ENCODE measurements around the gene ABCG8. TPM values are rescaled to one million over a fixed set of nuclear protein-coding genes. Genes with fewer than 3 reads are reported as not detected.

Gene ABCG8
- total RNA-seq, 1 donor from 2014 or later, result not detected

DNA sequence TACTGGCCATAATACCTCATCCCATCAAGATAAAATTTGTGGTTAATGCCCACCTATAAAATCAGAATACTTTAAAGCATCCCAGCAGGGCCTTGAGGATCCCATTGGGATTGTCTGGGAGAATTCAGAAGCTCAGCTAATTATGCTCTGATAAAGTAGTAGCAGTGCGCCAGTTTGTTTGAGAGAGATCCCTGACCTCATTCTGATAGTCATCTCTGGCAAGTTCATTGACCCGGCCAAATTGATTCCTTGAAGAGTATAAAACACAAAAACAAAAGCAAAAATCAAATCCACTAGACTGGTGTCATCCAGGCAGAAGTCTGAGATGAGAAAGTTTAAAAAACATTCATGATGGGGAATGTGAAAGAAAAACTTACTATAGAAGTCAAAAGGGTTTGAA, 14.3 kb upstream of the ABCG8 start:
- DNase-seq (no peak), ATAC-seq (ENCODE audit: low read depth) (no peak)
- POLR2A ChIA-PET, result no interaction called here
- Mint-ChIP-seq H3K4me3 (no peak overlapping the region), H3K36me3 (ENCODE audit: low read depth) (no peaks in the 10 kb centered on the region), H3K9me3 (no peaks in the 10 kb centered on the region), H3K4me1 (no peaks in the 10 kb centered on the region), H3K27me3 (peaks cover 33% of the 10 kb centered on the region), H3K27ac (no peak overlapping the region)
- TF ChIP-seq, protein P1, sequence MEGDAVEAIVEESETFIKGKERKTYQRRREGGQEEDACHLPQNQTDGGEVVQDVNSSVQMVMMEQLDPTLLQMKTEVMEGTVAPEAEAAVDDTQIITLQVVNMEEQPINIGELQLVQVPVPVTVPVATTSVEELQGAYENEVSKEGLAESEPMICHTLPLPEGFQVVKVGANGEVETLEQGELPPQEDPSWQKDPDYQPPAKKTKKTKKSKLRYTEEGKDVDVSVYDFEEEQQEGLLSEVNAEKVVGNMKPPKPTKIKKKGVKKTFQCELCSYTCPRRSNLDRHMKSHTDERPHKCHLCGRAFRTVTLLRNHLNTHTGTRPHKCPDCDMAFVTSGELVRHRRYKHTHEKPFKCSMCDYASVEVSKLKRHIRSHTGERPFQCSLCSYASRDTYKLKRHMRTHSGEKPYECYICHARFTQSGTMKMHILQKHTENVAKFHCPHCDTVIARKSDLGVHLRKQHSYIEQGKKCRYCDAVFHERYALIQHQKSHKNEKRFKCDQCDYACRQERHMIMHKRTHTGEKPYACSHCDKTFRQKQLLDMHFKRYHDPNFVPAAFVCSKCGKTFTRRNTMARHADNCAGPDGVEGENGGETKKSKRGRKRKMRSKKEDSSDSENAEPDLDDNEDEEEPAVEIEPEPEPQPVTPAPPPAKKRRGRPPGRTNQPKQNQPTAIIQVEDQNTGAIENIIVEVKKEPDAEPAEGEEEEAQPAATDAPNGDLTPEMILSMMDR (IDR thresholded peaks at IDR 0.05), result no peak
- intact Hi-C loops (cut with micrococcal nuclease), result no loop called here
- CTCF ChIA-PET, result no interaction called here

DNA sequence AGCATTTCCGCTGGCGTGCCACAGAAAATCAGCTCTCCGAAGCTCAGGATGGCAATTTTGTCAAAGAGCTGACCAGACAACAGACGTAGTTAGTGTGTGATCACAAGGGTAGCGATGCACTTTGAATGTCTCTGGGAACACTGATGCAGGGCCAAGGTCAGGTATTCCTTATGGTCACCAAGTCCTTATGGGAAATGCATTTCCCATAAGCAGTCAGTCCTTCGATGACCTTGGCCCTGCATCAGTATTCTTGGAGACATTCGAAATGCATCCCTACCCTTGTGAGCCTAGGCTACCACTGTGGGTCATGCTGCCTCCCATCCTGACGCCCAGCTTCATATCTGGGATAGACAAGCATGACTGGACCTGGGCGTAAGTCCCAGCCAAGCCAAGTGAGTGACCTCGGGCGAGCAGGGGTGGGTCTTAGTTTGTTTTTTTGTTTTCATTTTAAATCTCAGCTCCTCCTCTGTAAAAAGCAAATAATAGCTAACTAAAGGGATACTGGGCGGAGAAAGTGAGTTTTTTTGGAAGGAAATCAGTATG, 13.7 kb upstream of the ABCG8 start:
- Mint-ChIP-seq H3K36me3 (ENCODE audit: low read depth) (no peaks in the 10 kb centered on the region), H3K4me3 (no peak overlapping the region), H3K27me3 (peaks cover 36% of the 10 kb centered on the region), H3K4me1 (no peaks in the 10 kb centered on the region), H3K27ac (no peak overlapping the region), H3K9me3 (no peaks in the 10 kb centered on the region)
- POLR2A ChIA-PET, result no interaction called here
- ATAC-seq (ENCODE audit: low read depth) (no peak), DNase-seq (no peak)
- CTCF ChIA-PET, result no interaction called here
- TF ChIP-seq, protein P1 (IDR thresholded peaks at IDR 0.05), result no peak
- intact Hi-C loops (cut with micrococcal nuclease), result no loop called here

DNA sequence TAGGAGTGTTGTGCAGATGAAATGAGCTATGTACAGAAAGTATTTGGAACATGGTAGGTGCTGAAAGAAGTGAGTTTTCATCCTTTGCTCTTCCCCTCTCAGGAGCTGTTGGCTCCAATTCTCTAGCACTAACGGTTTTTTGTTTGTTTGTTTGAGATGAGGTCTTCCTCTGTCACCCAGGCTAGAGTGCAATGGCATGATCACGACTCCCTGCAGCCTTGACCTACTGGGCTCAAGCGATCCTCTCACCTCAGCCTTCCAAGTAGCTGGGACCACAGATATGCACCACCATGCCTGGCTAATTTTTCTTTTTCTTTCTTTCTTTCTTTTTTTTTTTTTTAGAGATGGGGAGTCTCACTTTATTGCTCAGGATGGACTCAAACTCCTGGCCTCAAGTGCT, 12.9 kb upstream of the ABCG8 start:
- ATAC-seq (ENCODE audit: low read depth), result no peak
- no peak for DNase-seq
- ChIA-PET POLR2A (no interaction called here), CTCF (no interaction called here)
- Mint-ChIP-seq H3K27ac (no peak overlapping the region), H3K4me1 (no peaks in the 10 kb centered on the region), H3K36me3 (ENCODE audit: low read depth) (no peaks in the 10 kb centered on the region), H3K27me3 (peaks cover 41% of the 10 kb centered on the region), H3K9me3 (no peaks in the 10 kb centered on the region), H3K4me3 (no peak overlapping the region)
- intact Hi-C loops (cut with micrococcal nuclease), result no loop called here
- TF ChIP-seq, protein P1 (IDR thresholded peaks at IDR 0.05), result no peak

DNA sequence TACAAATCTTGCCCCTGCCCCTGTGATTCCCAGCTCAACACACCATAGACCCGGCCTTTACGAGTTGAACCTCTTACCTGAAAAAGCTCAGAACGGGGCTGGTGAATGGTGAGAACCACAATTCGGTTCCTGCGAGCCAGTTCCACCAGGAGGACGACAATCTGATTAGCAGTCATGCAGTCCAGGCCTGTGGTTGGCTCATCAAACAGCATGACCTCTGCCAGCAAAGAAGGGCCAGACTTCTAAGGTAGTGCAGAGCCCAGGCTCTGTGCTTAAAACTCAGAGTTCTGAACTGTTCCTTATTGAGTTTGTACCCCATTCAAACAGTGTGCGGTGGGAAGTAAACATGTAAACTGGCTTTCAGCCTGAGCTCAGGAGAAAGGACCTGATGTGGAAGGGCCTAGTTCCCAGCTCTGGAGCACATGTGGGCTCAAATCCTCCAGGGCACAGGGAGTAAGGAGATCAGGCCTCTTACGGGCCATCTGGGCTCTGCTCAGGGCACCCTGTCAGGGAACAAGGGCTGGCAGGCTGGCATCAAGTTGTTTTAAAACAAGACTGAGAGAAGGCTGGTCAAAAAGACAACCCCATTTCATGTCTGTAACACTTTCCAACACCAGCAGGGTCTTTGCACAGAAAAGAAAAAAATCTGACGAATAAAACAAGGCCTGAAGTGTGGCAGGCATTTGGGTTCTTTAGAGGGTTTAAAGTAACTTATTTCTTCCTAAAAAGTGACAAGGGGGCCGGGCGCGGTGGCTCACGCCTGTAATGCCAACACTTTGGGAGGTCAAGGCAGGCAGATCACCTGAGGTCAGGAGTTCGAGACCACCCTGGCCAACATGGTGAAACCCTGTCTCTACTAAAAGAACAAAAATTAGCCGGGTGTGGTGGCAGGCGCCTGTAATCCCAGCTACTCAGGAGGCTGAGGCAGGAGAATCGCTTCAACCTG, 12.2 kb upstream of the ABCG8 start:
- Mint-ChIP-seq H3K27ac (no peak overlapping the region), H3K9me3 (no peaks in the 10 kb centered on the region), H3K27me3 (peaks cover 42% of the 10 kb centered on the region), H3K36me3 (ENCODE audit: low read depth) (no peaks in the 10 kb centered on the region), H3K4me1 (no peaks in the 10 kb centered on the region), H3K4me3 (no peak overlapping the region)
- CTCF ChIA-PET, result no interaction called here
- DNase-seq (no peak), ATAC-seq (ENCODE audit: low read depth) (no peak)
- TF ChIP-seq, protein P1 (IDR thresholded peaks at IDR 0.05), result no peak
- POLR2A ChIA-PET, result no interaction called here
- intact Hi-C loops (cut with micrococcal nuclease), result no loop called here

DNA sequence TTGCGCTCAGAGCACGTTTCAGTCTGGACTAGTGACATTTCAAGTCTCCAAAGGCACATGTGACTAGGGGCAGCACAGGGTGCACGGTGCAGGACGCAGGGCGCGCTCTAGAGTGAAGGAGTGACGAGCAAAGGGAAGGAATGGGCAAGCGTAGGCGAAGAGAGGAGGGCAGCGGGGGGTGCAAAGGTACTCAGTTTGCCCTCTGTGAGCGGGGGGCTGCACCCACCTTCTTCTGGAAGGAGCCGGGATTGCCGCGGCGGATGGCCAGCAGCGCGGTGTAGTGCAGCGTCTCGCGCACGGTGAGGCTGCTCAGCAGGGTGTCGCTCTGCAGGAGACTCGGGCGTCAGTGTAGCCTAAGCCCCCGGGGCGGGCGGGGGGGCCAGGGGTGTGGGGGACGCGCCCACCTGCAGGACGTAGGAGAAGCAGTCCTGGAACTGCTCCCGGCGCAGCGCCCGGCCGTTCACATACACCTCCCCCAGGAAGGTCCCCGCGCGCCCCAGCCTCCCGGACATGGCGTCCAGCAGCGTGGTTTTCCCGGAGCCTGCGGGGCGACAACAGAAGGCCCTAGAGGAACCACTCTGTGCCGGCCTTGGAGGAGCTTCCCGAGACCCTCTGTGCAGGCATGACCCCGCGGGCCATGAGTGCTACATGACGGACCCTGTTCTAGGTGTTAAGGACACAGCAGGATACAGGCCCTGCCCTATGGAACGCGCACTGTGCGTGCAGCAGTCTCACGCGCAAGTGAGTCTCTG, 7.1 kb upstream of the ABCG8 start:
- Mint-ChIP-seq H3K9me3 (no peaks in the 10 kb centered on the region), H3K27me3 (peaks cover 31% of the 10 kb centered on the region), H3K27ac (no peak overlapping the region), H3K4me1 (no peaks in the 10 kb centered on the region), H3K36me3 (ENCODE audit: low read depth) (no peaks in the 10 kb centered on the region), H3K4me3 (no peak overlapping the region)
- ATAC-seq (ENCODE audit: low read depth), result no peak
- CTCF ChIA-PET, result no interaction called here
- TF ChIP-seq, protein P1 (IDR thresholded peaks at IDR 0.05), result no peak
- intact Hi-C loops (cut with micrococcal nuclease), result no loop called here
- POLR2A ChIA-PET, result no interaction called here
- no peak for DNase-seq

Measured in activated B cell treated with CpG ODN at 0.5 μM for 24 hours (primary cell).